ENCODE measurements around the gene RAPGEF1.
"Not testable (repeated sequence)": the region's sequence is repeated elsewhere in the genome, so short reads cannot be mapped to it uniquely, and the experiment has no call there.

Gene RAPGEF1

GRCh38 chr9:131727184-131727759 is 12.6 kb downstream of the RAPGEF1 start:
- DNase-seq: no peak

- no peak for DNase-seq
These were observed 15.2 kb downstream of the RAPGEF1 start for GRCh38 chr9:131724683-131725082.

GRCh38 chr9:131723632-131724031 is 16.2 kb downstream of the RAPGEF1 start:
- DNase-seq: no peak

GRCh38 chr9:131722255-131722654 is 17.6 kb downstream of the RAPGEF1 start:
- peak in 1 of 2 experiments; percentile 53 for DNase-seq

- DNase-seq: peak; percentile 26 to 85
These were observed 18.8 kb downstream of the RAPGEF1 start for GRCh38 chr9:131721076-131721475.

GRCh38 chr9:131720330-131720729 is 19.5 kb downstream of the RAPGEF1 start:
- DNase-seq: no peak

- DNase-seq: no peak
These were observed 20.5 kb downstream of the RAPGEF1 start for GRCh38 chr9:131719262-131719908.

- no peak for DNase-seq
These were observed 22.0 kb downstream of the RAPGEF1 start for GRCh38 chr9:131717719-131718460.

- DNase-seq: no peak
These were observed 24.0 kb downstream of the RAPGEF1 start for GRCh38 chr9:131715906-131716305.

GRCh38 chr9:131714821-131715220 is 25.1 kb downstream of the RAPGEF1 start:
- no peak for DNase-seq

- DNase-seq: no peak
These were observed 25.7 kb downstream of the RAPGEF1 start for GRCh38 chr9:131714161-131714646.

GRCh38 chr9:131713016-131713415 is 26.9 kb downstream of the RAPGEF1 start:
- DNase-seq: no peak

GRCh38 chr9:131712151-131712716 is 27.6 kb downstream of the RAPGEF1 start:
- DNase-seq: no peak

GRCh38 chr9:131709771-131710431 is 30.0 kb downstream of the RAPGEF1 start:
- no peak for DNase-seq

GRCh38 chr9:131709010-131709770 is 30.7 kb downstream of the RAPGEF1 start:
- DNase-seq: not testable (repeated sequence)

GRCh38 chr9:131708226-131709002 is 31.5 kb downstream of the RAPGEF1 start:
- no peak for DNase-seq

- no peak for DNase-seq
These were observed 32.1 kb downstream of the RAPGEF1 start for GRCh38 chr9:131707733-131708157.

- DNase-seq: no peak
These were observed 32.8 kb downstream of the RAPGEF1 start for GRCh38 chr9:131707050-131707449.

- DNase-seq: no peak
These were observed 33.3 kb downstream of the RAPGEF1 start for GRCh38 chr9:131706608-131706970.

GRCh38 chr9:131704988-131705387 is 34.9 kb downstream of the RAPGEF1 start:
- no peak for DNase-seq
